ENCODE results near the gene COX6B2. TPM values are rescaled to one million over a fixed set of nuclear protein-coding genes. Genes with fewer than 3 reads are reported as not detected.
A peak's percentile ranks its signal among the peaks of the same experiment; 100 is the strongest.

The COX6B2 gene
- polyA plus RNA-seq, 1 of the 3 experiments (the other 2 are of a cell fraction) = 0.74 TPM

DNA sequence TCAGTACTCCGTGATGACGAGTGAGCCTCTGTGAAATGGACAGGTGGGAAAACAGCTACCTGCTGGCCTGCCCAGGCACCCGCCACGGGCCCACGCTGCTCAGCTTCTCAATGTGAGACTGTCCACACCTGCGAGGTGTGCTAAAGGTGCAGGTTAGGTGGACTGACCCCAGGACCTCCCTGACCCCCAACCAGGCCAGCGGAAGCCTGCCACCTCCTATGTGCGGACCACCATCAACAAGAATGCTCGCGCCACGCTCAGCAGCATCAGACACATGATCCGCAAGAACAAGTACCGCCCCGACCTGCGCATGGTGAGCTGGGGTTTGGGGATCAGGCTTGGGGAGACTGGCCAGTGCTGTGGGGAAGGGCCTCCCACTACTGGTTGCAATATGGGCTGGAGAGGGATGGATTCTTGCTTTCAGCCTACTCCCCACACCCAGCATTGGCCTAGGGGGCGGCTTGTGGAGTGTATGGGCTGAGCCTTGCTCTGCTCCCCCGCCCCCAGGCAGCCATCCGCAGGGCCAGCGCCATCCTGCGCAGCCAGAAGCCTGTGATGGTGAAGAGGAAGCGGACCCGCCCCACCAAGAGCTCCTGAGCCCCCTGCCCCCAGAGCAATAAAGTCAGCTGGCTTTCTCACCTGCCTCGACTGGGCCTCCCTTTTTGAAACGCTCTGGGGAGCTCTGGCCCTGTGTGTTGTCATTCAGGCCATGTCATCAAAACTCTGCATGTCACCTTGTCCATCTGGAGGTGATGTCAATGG lies 33.4 kb upstream of the COX6B2 start:
- Histone ChIP-seq H3K27me3 (ENCODE audit: insufficient read depth) (no peaks in the 10 kb centered on the region), H3K4me1 (ENCODE audit: control insufficient read depth in 1 of 2, insufficient read depth in 2 of 2, low read depth in 1 of 2, low read length in 1 of 2) (peaks cover 25 to 56% of the 10 kb centered on the region in 2 experiments; a peak in 3 of 4 replicates), H3K36me3 (replicated peaks in 1 of 2; ENCODE audit: control insufficient read depth in 1 of 2, insufficient read depth in 2 of 2, low read length in 1 of 2) (peaks cover 43 to 45% of the 10 kb centered on the region in 2 experiments), H3K9me2 (no peaks in the 10 kb centered on the region), H4K20me1 (ENCODE audit: insufficient read depth) (peaks cover 65% of the 10 kb centered on the region), H3F3A (replicated peaks; ENCODE audit: insufficient read depth) (peaks cover 39% of the 10 kb centered on the region), H3K9ac (peak overlapping the region; percentile 97), H3K79me2 (ENCODE audit: insufficient read depth) (peaks cover 48% of the 10 kb centered on the region), H3K9me3 (no peaks in the 10 kb centered on the region), H3K27ac (ENCODE audit: low read depth in 2 of 2, low read length in 1 of 2) (no peak overlapping the region; a peak in 1 of 4 replicates), H2AFZ (ENCODE audit: low read depth) (no peak overlapping the region), H3K4me3 (ENCODE audit: low read depth in 2 of 2, low read length in 1 of 2) (peak overlapping the region; percentile 86 to 97), H3K4me2 (peak overlapping the region; percentile 100)
- no peak for DNase-seq
- CTCF ChIA-PET = interaction anchor here (1.2 to 5.3 kb wide), 5 partner anchors 12 to 246 kb away, joined by 3 to 22 read pairs (median 8); partner anchors contain the start of gene ZNF865
- POLR2A ChIA-PET = interaction anchor here (1.0 to 1.3 kb wide), 2 partner anchors 12 to 20 kb away, joined by 3 read pairs; no protein-coding TSS in a partner anchor
- TF ChIP-seq SIN3A (IDR thresholded peaks at IDR 0.05; ENCODE audit: borderline replicate concordance, low read depth, low read length) = no peak
- no peak for TF ChIP-seq YY1 (IDR thresholded peaks at IDR 0.05; ENCODE audit: low read depth)
- TF ChIP-seq TEAD4 (IDR thresholded peaks at IDR 0.05; ENCODE audit: borderline replicate concordance, insufficient read depth) = no peak
- no peak for TF ChIP-seq REST (IDR thresholded peaks at IDR 0.05; ENCODE audit: low read depth, low read length)
- no peak for TF ChIP-seq CHD2 (IDR thresholded peaks at IDR 0.05; ENCODE audit: low read length, partially characterized antibody)
- TF ChIP-seq, protein P1, sequence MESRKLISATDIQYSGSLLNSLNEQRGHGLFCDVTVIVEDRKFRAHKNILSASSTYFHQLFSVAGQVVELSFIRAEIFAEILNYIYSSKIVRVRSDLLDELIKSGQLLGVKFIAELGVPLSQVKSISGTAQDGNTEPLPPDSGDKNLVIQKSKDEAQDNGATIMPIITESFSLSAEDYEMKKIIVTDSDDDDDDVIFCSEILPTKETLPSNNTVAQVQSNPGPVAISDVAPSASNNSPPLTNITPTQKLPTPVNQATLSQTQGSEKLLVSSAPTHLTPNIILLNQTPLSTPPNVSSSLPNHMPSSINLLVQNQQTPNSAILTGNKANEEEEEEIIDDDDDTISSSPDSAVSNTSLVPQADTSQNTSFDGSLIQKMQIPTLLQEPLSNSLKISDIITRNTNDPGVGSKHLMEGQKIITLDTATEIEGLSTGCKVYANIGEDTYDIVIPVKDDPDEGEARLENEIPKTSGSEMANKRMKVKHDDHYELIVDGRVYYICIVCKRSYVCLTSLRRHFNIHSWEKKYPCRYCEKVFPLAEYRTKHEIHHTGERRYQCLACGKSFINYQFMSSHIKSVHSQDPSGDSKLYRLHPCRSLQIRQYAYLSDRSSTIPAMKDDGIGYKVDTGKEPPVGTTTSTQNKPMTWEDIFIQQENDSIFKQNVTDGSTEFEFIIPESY (IDR thresholded peaks at IDR 0.05; ENCODE audit: borderline replicate concordance, low read depth) = no peak
- TF ChIP-seq, protein P2, sequence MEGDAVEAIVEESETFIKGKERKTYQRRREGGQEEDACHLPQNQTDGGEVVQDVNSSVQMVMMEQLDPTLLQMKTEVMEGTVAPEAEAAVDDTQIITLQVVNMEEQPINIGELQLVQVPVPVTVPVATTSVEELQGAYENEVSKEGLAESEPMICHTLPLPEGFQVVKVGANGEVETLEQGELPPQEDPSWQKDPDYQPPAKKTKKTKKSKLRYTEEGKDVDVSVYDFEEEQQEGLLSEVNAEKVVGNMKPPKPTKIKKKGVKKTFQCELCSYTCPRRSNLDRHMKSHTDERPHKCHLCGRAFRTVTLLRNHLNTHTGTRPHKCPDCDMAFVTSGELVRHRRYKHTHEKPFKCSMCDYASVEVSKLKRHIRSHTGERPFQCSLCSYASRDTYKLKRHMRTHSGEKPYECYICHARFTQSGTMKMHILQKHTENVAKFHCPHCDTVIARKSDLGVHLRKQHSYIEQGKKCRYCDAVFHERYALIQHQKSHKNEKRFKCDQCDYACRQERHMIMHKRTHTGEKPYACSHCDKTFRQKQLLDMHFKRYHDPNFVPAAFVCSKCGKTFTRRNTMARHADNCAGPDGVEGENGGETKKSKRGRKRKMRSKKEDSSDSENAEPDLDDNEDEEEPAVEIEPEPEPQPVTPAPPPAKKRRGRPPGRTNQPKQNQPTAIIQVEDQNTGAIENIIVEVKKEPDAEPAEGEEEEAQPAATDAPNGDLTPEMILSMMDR (IDR thresholded peaks at IDR 0.05) = no peak
- no peak for TF ChIP-seq EP300 (IDR thresholded peaks at IDR 0.05; ENCODE audit: borderline replicate concordance in 1 of 2, low read depth in 1 of 2, low read length in 1 of 2)
- no peak for TF ChIP-seq TAF1 (IDR thresholded peaks at IDR 0.05; ENCODE audit: borderline replicate concordance, low read depth, low read length)
- no peak for TF ChIP-seq MEF2A (IDR thresholded peaks at IDR 0.05; ENCODE audit: borderline replicate concordance, low read depth)
- no peak for TF ChIP-seq RCOR1 (IDR thresholded peaks at IDR 0.05; ENCODE audit: low read length)
- TF ChIP-seq GATA2 (CRISPR knock-in tag; IDR thresholded peaks at IDR 0.05) = no peak
- no peak for TF ChIP-seq TCF12 (IDR thresholded peaks at IDR 0.05)
- no peak for TF ChIP-seq EZH2phosphoT487 (IDR thresholded peaks at IDR 0.05; ENCODE audit: borderline replicate concordance, low read depth)
- TF ChIP-seq JUND (IDR thresholded peaks at IDR 0.05) = no peak
- WGBS (ENCODE audit: low lambda C conversion rate) = 62% methylated on average over 14 of the region's 24 CpGs
